Measurements from ENCODE around the gene HINT2. TPM values are rescaled to one million over a fixed set of nuclear protein-coding genes. Genes with fewer than 3 reads are reported as not detected.
A peak's percentile ranks its signal among the peaks of the same experiment; 100 is the strongest.

HINT2 gene
- total and polyA plus RNA-seq, 4 donors: 19.9 to 112 (median 58.8) TPM

DNA sequence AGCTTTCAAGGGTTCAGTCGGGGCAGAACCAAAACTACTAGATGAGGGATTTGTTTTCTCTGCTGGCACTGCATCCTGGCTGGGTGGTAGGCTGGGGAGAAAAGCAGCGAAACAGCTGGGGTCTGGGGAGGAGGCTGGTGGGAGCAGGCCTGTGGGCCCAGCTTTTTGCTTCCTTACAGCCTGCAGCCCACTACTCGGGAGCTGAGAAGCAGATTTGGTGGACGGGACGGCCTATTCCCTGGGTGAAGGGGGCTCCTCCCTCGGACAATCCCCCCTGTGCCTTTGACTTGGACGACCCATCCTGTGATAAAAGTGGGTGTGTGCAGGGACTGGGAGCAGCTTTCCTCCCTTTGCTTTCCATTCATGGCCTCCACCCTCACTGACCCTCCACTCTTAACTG lies 14.3 kb downstream of the HINT2 start:
- TF ChIP-seq, protein P1, sequence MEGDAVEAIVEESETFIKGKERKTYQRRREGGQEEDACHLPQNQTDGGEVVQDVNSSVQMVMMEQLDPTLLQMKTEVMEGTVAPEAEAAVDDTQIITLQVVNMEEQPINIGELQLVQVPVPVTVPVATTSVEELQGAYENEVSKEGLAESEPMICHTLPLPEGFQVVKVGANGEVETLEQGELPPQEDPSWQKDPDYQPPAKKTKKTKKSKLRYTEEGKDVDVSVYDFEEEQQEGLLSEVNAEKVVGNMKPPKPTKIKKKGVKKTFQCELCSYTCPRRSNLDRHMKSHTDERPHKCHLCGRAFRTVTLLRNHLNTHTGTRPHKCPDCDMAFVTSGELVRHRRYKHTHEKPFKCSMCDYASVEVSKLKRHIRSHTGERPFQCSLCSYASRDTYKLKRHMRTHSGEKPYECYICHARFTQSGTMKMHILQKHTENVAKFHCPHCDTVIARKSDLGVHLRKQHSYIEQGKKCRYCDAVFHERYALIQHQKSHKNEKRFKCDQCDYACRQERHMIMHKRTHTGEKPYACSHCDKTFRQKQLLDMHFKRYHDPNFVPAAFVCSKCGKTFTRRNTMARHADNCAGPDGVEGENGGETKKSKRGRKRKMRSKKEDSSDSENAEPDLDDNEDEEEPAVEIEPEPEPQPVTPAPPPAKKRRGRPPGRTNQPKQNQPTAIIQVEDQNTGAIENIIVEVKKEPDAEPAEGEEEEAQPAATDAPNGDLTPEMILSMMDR (IDR thresholded peaks at IDR 0.05; ENCODE audit: control extremely low read depth, extremely low read depth): no peak
- 92 to 99% methylated on average over 7 of the region's 7 CpGs for WGBS, 2 donors
- ATAC-seq (ENCODE audit: insufficient read depth, low FRiP score): no peak
- H3K9ac ChIP-seq (ENCODE audit: insufficient read depth in 1 of 2, low read length in 2 of 2): no peak overlapping the region
- H3K4me1 ChIP-seq (ENCODE audit: control insufficient read depth in 5 of 5, insufficient read depth in 5 of 5, low read length in 5 of 5): no peaks in the 10 kb centered on the region
- no peaks in the 10 kb centered on the region for H3K27me3 ChIP-seq (ENCODE audit: control insufficient read depth in 3 of 3, insufficient read depth in 3 of 3, low read length in 2 of 3)
- DNase-seq: no peak
- no peaks in the 10 kb centered on the region for H3K9me3 ChIP-seq (ENCODE audit: control insufficient read depth in 4 of 4, insufficient read depth in 3 of 4, low read length in 3 of 4)
- peaks cover 0 to 48% (median 21%) of the 10 kb centered on the region in 4 donors for H3K36me3 ChIP-seq (ENCODE audit: control insufficient read depth in 4 of 4, insufficient read depth in 4 of 4, low read length in 4 of 4)
- no peak overlapping the region for H3K4me3 ChIP-seq
- H3K27ac ChIP-seq (ENCODE audit: low read depth in 1 of 2, low read length in 1 of 2): no peak overlapping the region

DNA sequence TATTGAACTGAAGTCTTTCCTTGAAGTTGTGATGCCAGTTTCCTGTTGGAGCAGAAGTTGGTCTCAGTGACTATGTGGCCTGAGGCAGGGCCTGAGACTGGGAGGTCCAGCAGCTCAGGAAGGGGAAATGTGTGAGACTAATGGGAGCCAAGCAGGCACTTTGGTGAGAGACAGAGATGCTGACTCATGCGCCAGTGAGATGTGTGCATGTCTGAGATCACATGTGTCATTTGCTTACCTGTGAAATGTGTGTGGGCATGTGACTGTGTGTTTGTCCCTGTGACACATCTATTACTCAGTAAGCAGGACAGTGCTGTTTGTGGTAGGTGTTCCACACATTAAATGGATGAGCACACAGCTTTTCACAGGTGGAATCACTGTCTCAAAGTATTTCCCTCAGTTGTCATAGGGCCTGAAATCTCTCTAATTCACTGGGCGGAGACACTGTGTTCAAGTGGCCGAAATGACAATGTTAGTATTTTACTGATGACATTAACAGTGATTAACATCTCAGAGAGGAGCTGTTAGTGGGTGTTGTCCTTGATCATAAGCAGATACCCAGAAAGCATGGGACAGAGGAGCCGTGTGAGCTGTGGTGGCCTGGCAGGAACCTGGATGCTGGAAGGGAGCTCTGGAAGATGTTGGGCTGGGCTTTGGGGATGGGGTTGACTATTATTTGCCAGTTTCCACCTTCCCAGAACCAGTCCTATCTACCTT lies 16.0 kb downstream of the HINT2 start:
- Histone ChIP-seq H3K4me3 (no peak overlapping the region), H3K27me3 (ENCODE audit: control insufficient read depth in 3 of 3, insufficient read depth in 3 of 3, low read length in 2 of 3) (no peaks in the 10 kb centered on the region), H3K9me3 (ENCODE audit: control insufficient read depth in 4 of 4, insufficient read depth in 3 of 4, low read length in 3 of 4) (no peaks in the 10 kb centered on the region), H3K36me3 (ENCODE audit: control insufficient read depth in 4 of 4, insufficient read depth in 4 of 4, low read length in 4 of 4) (peaks cover 0 to 37% (median 19%) of the 10 kb centered on the region in 4 donors), H3K9ac (ENCODE audit: insufficient read depth in 1 of 2, low read length in 2 of 2) (no peak overlapping the region), H3K27ac (ENCODE audit: low read depth in 1 of 2, low read length in 1 of 2) (peak overlapping the region in 1 of 2 donors; percentile 1), H3K4me1 (ENCODE audit: control insufficient read depth in 5 of 5, insufficient read depth in 5 of 5, low read length in 5 of 5) (peaks cover 0 to 8% (median 0%) of the 10 kb centered on the region in 5 donors)
- ATAC-seq (ENCODE audit: insufficient read depth, low FRiP score): no peak
- 83 to 96% methylated on average over 4 of the region's 4 CpGs for WGBS, 2 donors
- TF ChIP-seq, protein P1 (IDR thresholded peaks at IDR 0.05; ENCODE audit: control extremely low read depth, extremely low read depth): no peak
- no peak for DNase-seq

DNA sequence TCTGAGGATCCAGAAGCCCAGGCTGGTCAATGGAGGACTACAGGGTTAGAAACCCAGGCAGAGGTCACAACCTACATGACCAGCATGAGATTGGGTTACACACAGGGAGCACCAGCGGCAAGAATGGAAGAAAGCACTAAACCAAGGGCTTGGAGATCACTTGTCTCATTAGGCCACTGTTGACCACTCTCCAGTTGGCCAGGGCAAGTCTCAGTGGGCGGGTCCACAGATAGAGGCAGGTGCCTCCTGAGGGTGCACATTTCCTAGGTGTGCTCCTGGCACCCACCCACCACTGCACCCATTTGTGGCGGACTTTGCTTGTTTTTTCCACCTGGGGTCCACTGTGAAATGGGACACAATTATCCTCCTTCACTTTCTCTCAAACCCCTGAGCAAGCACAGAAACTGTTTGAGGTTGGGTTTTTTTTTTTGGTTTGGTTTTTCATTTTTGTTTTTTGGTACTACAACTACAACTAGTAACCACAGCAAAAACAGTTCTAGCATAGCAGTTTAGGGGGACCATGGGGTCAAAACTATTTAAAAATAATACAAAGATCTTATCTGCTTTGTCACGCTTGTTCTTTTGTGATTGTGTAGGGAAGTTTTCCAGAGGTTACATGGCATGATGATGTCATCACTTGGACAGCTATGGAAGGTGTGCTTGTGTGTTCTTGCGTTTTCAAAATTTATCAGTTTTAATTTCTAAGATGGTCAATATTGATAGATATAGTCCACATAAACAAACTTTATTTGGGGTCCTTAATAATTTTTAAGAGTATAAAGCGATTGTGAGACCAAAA lies 17.3 kb downstream of the HINT2 start:
- DNase-seq: no peak
- Histone ChIP-seq H3K27me3 (ENCODE audit: control insufficient read depth in 3 of 3, insufficient read depth in 3 of 3, low read length in 2 of 3) (no peaks in the 10 kb centered on the region), H3K4me3 (no peak overlapping the region), H3K9me3 (ENCODE audit: control insufficient read depth in 4 of 4, insufficient read depth in 3 of 4, low read length in 3 of 4) (no peaks in the 10 kb centered on the region), H3K9ac (ENCODE audit: insufficient read depth in 1 of 2, low read length in 2 of 2) (no peak overlapping the region), H3K36me3 (ENCODE audit: control insufficient read depth in 4 of 4, insufficient read depth in 4 of 4, low read length in 4 of 4) (peaks cover 0 to 34% (median 19%) of the 10 kb centered on the region in 4 donors), H3K4me1 (ENCODE audit: control insufficient read depth in 5 of 5, insufficient read depth in 5 of 5, low read length in 5 of 5) (peaks cover 0 to 21% (median 8%) of the 10 kb centered on the region in 5 donors), H3K27ac (ENCODE audit: low read depth in 1 of 2, low read length in 1 of 2) (no peak overlapping the region)
- TF ChIP-seq, protein P1 (IDR thresholded peaks at IDR 0.05; ENCODE audit: control extremely low read depth, extremely low read depth): no peak
- ATAC-seq (ENCODE audit: insufficient read depth, low FRiP score): no peak
- WGBS, 2 donors: 89 to 94% methylated on average over 6 of the region's 6 CpGs
